ENCODE results near the gene ARL8A. TPM values are rescaled to one million over a fixed set of nuclear protein-coding genes. Genes with fewer than 3 reads are reported as not detected.
"Not testable (repeated sequence)": the region's sequence is repeated elsewhere in the genome, so short reads cannot be mapped to it uniquely, and the experiment has no call there.

Gene ARL8A
- total and polyA plus RNA-seq, 2 donors (not counting 1 experiment from before 2014, with no cell fraction given): 18.7 to 35.8 TPM

- H3K79me2 ChIP-seq (ENCODE audit: control insufficient read depth, insufficient read depth, low read length): no peaks in the 10 kb centered on the region
- no peak overlapping the region for H2AFZ ChIP-seq (ENCODE audit: low read length)
- TF ChIP-seq EZH2 (IDR thresholded peaks at IDR 0.05; ENCODE audit: low read length, missing control alignments) (no peak), CTCF (conservative IDR thresholded peaks at IDR 0.05 in 1 of 2, IDR thresholded peaks at IDR 0.05 in 1 of 2; ENCODE audit: low read depth in 1 of 2, low read length in 2 of 2) (no peak)
- peaks cover 10% of the 10 kb centered on the region for H3K27me3 ChIP-seq (ENCODE audit: control insufficient read depth, insufficient read depth, low read length)
- H3K9ac ChIP-seq (ENCODE audit: insufficient read depth, low read length): no peak overlapping the region
- no peak overlapping the region for H3K4me3 ChIP-seq (replicated peaks in 1 of 4; ENCODE audit: control extremely low read depth in 1 of 4, insufficient read depth in 1 of 4, low read depth in 3 of 4, low read length in 4 of 4)
- no peaks in the 10 kb centered on the region for H3K9me3 ChIP-seq (ENCODE audit: control insufficient read depth, insufficient read depth, low read depth, low read length)
- no peak overlapping the region for H3K27ac ChIP-seq (ENCODE audit: insufficient read depth, low read length)
- no peak overlapping the region for H3K4me2 ChIP-seq (ENCODE audit: extremely low read depth, insufficient read depth, low read length)
- no peaks in the 10 kb centered on the region for H3K36me3 ChIP-seq (ENCODE audit: control insufficient read depth, insufficient read depth, low read length)
- no peaks in the 10 kb centered on the region for H4K20me1 ChIP-seq (ENCODE audit: control insufficient read depth, extremely low read depth, insufficient read depth, low read length)
- peak in 1 of 2 donors; percentile 12 for DNase-seq (ENCODE audit: low read depth in 2 of 2)
- H3K4me1 ChIP-seq (ENCODE audit: control insufficient read depth, extremely low read depth, insufficient read depth, low read length): no peaks in the 10 kb centered on the region
Measured at GRCh38 chr1:202167708-202168415, 23.3 kb upstream of the ARL8A start.

GRCh38 chr1:202167054-202167453, 22.5 kb upstream of the ARL8A start:
- H3K9ac ChIP-seq (ENCODE audit: insufficient read depth, low read length); H3K27ac ChIP-seq (ENCODE audit: insufficient read depth, low read length); H3K4me1 ChIP-seq (ENCODE audit: control insufficient read depth, extremely low read depth, insufficient read depth, low read length); H3K79me2 ChIP-seq (ENCODE audit: control insufficient read depth, insufficient read depth, low read length); H3K9me3 ChIP-seq (ENCODE audit: control insufficient read depth, insufficient read depth, low read depth, low read length); H4K20me1 ChIP-seq (ENCODE audit: control insufficient read depth, extremely low read depth, insufficient read depth, low read length); H3K36me3 ChIP-seq (ENCODE audit: control insufficient read depth, insufficient read depth, low read length); DNase-seq (ENCODE audit: low read depth in 2 of 2); H3K4me2 ChIP-seq (ENCODE audit: extremely low read depth, insufficient read depth, low read length); H2AFZ ChIP-seq (ENCODE audit: low read length); H3K4me3 ChIP-seq (replicated peaks in 1 of 4; ENCODE audit: control extremely low read depth in 1 of 4, insufficient read depth in 1 of 4, low read depth in 3 of 4, low read length in 4 of 4): not testable (repeated sequence)
- peaks cover 10% of the 10 kb centered on the region for H3K27me3 ChIP-seq (ENCODE audit: control insufficient read depth, insufficient read depth, low read length)

DNA sequence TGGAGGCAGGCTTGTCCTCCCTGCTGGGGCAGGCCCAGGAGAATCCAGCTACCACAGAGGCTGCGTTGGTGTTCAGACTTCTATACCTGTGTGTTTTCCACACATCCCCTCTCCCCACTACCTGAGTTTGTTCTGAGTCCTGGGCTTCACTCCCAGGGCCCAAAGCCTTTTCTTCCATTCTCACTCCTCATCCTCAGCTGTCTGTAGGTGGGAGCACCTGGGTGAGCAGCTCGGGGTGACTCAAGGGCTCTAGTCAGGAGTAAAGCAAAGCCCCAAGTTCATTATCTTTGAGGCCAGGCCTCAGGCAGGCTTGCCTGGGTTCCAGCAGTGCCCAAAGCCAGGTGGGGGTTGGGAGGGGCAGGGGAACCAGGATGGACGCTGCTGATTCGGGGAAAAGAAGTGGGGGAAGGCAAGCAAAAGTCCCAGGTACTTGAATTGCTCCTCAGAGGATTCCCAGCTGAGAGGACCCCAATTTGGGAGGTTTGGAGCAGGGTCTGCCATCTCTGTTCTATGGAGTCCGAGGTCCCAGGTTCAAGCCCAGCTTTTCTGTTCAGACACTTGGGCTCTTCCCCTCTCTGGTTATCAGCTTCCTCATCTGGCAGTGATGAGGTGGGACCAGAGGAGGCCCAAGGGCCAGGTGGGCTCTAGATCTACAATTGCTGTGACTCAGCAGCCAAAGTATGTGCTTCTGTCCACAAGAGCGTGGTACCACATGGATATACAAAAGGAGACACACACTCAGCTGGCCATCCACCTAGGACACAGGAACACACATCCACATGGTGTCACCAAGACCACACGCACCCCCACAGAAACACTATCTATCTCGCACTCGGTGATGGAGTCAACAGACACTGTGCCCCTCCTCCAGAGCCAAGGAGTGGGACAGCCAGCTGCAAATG, 21.7 kb upstream of the ARL8A start:
- Histone ChIP-seq H3K27me3 (ENCODE audit: control insufficient read depth, insufficient read depth, low read length) (peaks cover 12% of the 10 kb centered on the region), H3K4me1 (ENCODE audit: control insufficient read depth, extremely low read depth, insufficient read depth, low read length) (no peaks in the 10 kb centered on the region), H3K9ac (ENCODE audit: insufficient read depth, low read length) (no peak overlapping the region), H3K9me3 (ENCODE audit: control insufficient read depth, insufficient read depth, low read depth, low read length) (no peaks in the 10 kb centered on the region), H4K20me1 (ENCODE audit: control insufficient read depth, extremely low read depth, insufficient read depth, low read length) (no peaks in the 10 kb centered on the region), H2AFZ (ENCODE audit: low read length) (no peak overlapping the region), H3K4me3 (replicated peaks in 1 of 4; ENCODE audit: control extremely low read depth in 1 of 4, insufficient read depth in 1 of 4, low read depth in 3 of 4, low read length in 4 of 4) (no peak overlapping the region), H3K36me3 (ENCODE audit: control insufficient read depth, insufficient read depth, low read length) (no peaks in the 10 kb centered on the region), H3K27ac (ENCODE audit: insufficient read depth, low read length) (no peak overlapping the region), H3K4me2 (ENCODE audit: extremely low read depth, insufficient read depth, low read length) (no peak overlapping the region), H3K79me2 (ENCODE audit: control insufficient read depth, insufficient read depth, low read length) (no peaks in the 10 kb centered on the region)
- peak in 1 of 2 donors; percentile 26 for DNase-seq (ENCODE audit: low read depth in 2 of 2)
- TF ChIP-seq CTCF (conservative IDR thresholded peaks at IDR 0.05 in 1 of 2, IDR thresholded peaks at IDR 0.05 in 1 of 2; ENCODE audit: low read depth in 1 of 2, low read length in 2 of 2) (no peak), EZH2 (IDR thresholded peaks at IDR 0.05; ENCODE audit: low read length, missing control alignments) (no peak)

Data from fibroblast of lung (primary cell).